ENCODE results near the gene LGMN.

- TF ChIP-seq CTCF (IDR thresholded peaks at IDR 0.05) = no peak
- no peak for TF ChIP-seq POLR2A (IDR thresholded peaks at IDR 0.05)
These were observed 73.0 kb downstream of the LGMN start for GRCh38 chr14:92675421-92675820.
